Vagina (tissue), 2 donors: ENCODE data around the gene TBC1D4. TPM values are rescaled to one million over a fixed set of nuclear protein-coding genes. Genes with fewer than 3 reads are reported as not detected.
"Not testable (repeated sequence)": the region's sequence is repeated elsewhere in the genome, so short reads cannot be mapped to it uniquely, and the experiment has no call there.

Experiments used
- DNase-seq, 2 donors: peaks; one replicate each; pipeline ENCODE4 v3.0.0-alpha.2; 2017; ENCODE audit errors: extremely low spot score in 2 of 2
- H3K27ac ChIP-seq: fragments of 200-600 bp; sonication (generic); one replicate; pipeline ENCODE4 v1.5.1; 2019
- H3K27me3 ChIP-seq: fragments of 200-600 bp; sonication (generic); one replicate; pipeline ENCODE4 v1.5.1; 2019
- H3K36me3 ChIP-seq, 2 donors: fragments of 200-600 bp; sonication (generic); one replicate each; pipeline ENCODE4 v1.5.1; 2017 to 2019
- H3K4me1 ChIP-seq: fragments of 200-600 bp; sonication (generic); one replicate; pipeline ENCODE4 v1.5.1; 2019
- H3K4me3 ChIP-seq, 2 donors: fragments of 200-600 bp; sonication (generic); 1 replicate in 1 of 2; 2 replicates in 1 of 2; pipeline ENCODE4 v1.5.1; 2016 to 2019
- H3K9me3 ChIP-seq: fragments of 200-600 bp; sonication (generic); one replicate; pipeline ENCODE4 v1.5.1; 2019
- CTCF ChIP-seq, 3 experiments: fragments of 450-650 bp in 2 of 3; fragments of 200-600 bp in 1 of 3; sonication (generic) in 1 of 3; IDR thresholded peaks; one replicate each; pipeline ENCODE4 v1.5.1; 2017 to 2019; ENCODE audit warnings: antibody characterized with exemption in 3 of 3, mild to moderate bottlenecking in 2 of 3, moderate library complexity in 2 of 3
- POLR2A ChIP-seq, 2 donors: fragments of 450-650 bp; IDR thresholded peaks; one replicate each; pipeline ENCODE4 v1.6.1; 2017; ENCODE audit warnings: antibody characterized with exemption in 2 of 2, mild to moderate bottlenecking in 2 of 2, moderate library complexity in 2 of 2
- POLR2AphosphoS5 ChIP-seq, 2 donors: sonication (generic); formaldehyde crosslinking; IDR thresholded peaks; one replicate each; pipeline ENCODE4 v1.9.0; 2017; ENCODE audit warnings: antibody characterized with exemption in 2 of 2, mild to moderate bottlenecking in 2 of 2, low read depth in 1 of 2; ENCODE audit not compliant: insufficient read depth in 1 of 2
- intact Hi-C: fragments of 100-400 bp; cut with DNase I; formaldehyde crosslinking; loops from one replicate; pipeline ENCODE4 v1.15.1; 2023
- total RNA-seq: library from RNA; depleted of rRNA; stranded (reverse); fragments of >200 nt; gene quantifications from one replicate; pipeline ENCODE4 v1.2.3, GENCODE V29; 2016

TBC1D4 gene
- total RNA-seq, 1 donor from 2014 or later, result 25.0 TPM

- no peaks in the 10 kb centered on the region for H3K4me1 ChIP-seq
- H3K27me3 ChIP-seq, result no peaks in the 10 kb centered on the region
- TF ChIP-seq CTCF (IDR thresholded peaks at IDR 0.05), result no peak
- TF ChIP-seq POLR2AphosphoS5 (IDR thresholded peaks at IDR 0.05; ENCODE audit: insufficient read depth in 1 of 2, low read depth in 1 of 2), result no peak
- TF ChIP-seq POLR2A (IDR thresholded peaks at IDR 0.05), result no peak
- DNase-seq, result no peak
- no peak overlapping the region for H3K4me3 ChIP-seq
- no peaks in the 10 kb centered on the region for H3K36me3 ChIP-seq
- intact Hi-C loops, result no loop called here
- H3K27ac ChIP-seq, result no peak overlapping the region
- no peaks in the 10 kb centered on the region for H3K9me3 ChIP-seq
Measured at GRCh38 chr13:75271846-75272245, 210.1 kb downstream of the TBC1D4 start.

- H3K4me1 ChIP-seq, H3K9me3 ChIP-seq, intact Hi-C loops, H3K27ac ChIP-seq, H3K4me3 ChIP-seq, H3K36me3 ChIP-seq, H3K27me3 ChIP-seq, DNase-seq: not testable (repeated sequence)
Measured at GRCh38 chr13:75268481-75268880, 213.5 kb downstream of the TBC1D4 start.

- Histone ChIP-seq H3K36me3 (no peaks in the 10 kb centered on the region), H3K9me3 (no peaks in the 10 kb centered on the region), H3K27ac (no peak overlapping the region), H3K27me3 (no peaks in the 10 kb centered on the region), H3K4me3 (no peak overlapping the region), H3K4me1 (no peaks in the 10 kb centered on the region)
- intact Hi-C loops, result no loop called here
- no peak for DNase-seq
- TF ChIP-seq POLR2AphosphoS5 (IDR thresholded peaks at IDR 0.05; ENCODE audit: insufficient read depth in 1 of 2, low read depth in 1 of 2) (no peak), POLR2A (IDR thresholded peaks at IDR 0.05) (no peak), CTCF (IDR thresholded peaks at IDR 0.05) (no peak)
Measured at GRCh38 chr13:75264611-75265010, 217.4 kb downstream of the TBC1D4 start.

GRCh38 chr13:75263741-75264407, 218.1 kb downstream of the TBC1D4 start:
- H3K36me3 ChIP-seq, result no peaks in the 10 kb centered on the region
- no peak overlapping the region for H3K27ac ChIP-seq
- no peaks in the 10 kb centered on the region for H3K9me3 ChIP-seq
- no peaks in the 10 kb centered on the region for H3K4me1 ChIP-seq
- H3K4me3 ChIP-seq, result no peak overlapping the region
- no peak for DNase-seq
- no peaks in the 10 kb centered on the region for H3K27me3 ChIP-seq
- intact Hi-C loops, result no loop called here
- TF ChIP-seq POLR2AphosphoS5 (IDR thresholded peaks at IDR 0.05; ENCODE audit: insufficient read depth in 1 of 2, low read depth in 1 of 2), result no peak
- no peak for TF ChIP-seq POLR2A (IDR thresholded peaks at IDR 0.05)
- TF ChIP-seq CTCF (IDR thresholded peaks at IDR 0.05), result no peak

- TF ChIP-seq CTCF (IDR thresholded peaks at IDR 0.05) (peak in 2 of 3 experiments; percentile 40 to 43), POLR2AphosphoS5 (IDR thresholded peaks at IDR 0.05; ENCODE audit: insufficient read depth in 1 of 2, low read depth in 1 of 2) (no peak)
- Histone ChIP-seq H3K27ac (no peak overlapping the region), H3K9me3 (no peaks in the 10 kb centered on the region), H3K27me3 (no peaks in the 10 kb centered on the region), H3K4me3 (no peak overlapping the region), H3K36me3 (no peaks in the 10 kb centered on the region), H3K4me1 (no peaks in the 10 kb centered on the region)
- DNase-seq, result no peak
- intact Hi-C loops, result no loop called here
Measured at GRCh38 chr13:75258159-75258782, 223.7 kb downstream of the TBC1D4 start.
